Activated CD4-positive, CD25-positive, alpha-beta regulatory T cell treated with anti-CD3 and anti-CD28 coated beads, Interleukin-2, amount 50 U/mL, for 72 hours (primary cell): ENCODE measurements around the gene VPS37C.
A peak's percentile ranks its signal among the peaks of the same experiment; 100 is the strongest.

ENCODE experiments used
- DNase-seq: peaks from one replicate; pipeline ENCODE4 v3.0.0; 2021

Gene VPS37C

DNA sequence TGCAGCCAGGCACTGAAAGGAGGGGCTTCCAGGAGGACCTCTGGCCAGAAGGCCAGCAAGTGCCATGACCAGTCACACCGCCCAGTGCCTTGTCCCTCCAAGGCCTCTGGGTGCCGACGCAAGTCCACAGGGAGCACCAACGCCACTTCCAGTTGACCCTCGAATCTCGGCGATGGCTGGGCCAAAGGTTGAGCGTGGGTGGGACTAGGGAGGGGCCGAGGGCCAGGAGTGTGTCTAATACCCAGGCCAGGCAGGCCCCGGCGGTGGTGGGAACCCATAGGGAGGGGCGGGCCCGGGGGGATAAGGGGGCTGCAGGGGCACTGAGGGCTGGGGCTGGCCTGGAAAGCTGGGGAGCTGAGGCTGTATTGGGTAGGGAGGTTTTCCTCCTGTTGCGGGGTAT is 29.6 kb downstream of the VPS37C start:
- DNase-seq: no peak

- DNase-seq: no peak
Observed at GRCh38 chr11:61131186-61131585, 30.0 kb downstream of the VPS37C start.

DNA sequence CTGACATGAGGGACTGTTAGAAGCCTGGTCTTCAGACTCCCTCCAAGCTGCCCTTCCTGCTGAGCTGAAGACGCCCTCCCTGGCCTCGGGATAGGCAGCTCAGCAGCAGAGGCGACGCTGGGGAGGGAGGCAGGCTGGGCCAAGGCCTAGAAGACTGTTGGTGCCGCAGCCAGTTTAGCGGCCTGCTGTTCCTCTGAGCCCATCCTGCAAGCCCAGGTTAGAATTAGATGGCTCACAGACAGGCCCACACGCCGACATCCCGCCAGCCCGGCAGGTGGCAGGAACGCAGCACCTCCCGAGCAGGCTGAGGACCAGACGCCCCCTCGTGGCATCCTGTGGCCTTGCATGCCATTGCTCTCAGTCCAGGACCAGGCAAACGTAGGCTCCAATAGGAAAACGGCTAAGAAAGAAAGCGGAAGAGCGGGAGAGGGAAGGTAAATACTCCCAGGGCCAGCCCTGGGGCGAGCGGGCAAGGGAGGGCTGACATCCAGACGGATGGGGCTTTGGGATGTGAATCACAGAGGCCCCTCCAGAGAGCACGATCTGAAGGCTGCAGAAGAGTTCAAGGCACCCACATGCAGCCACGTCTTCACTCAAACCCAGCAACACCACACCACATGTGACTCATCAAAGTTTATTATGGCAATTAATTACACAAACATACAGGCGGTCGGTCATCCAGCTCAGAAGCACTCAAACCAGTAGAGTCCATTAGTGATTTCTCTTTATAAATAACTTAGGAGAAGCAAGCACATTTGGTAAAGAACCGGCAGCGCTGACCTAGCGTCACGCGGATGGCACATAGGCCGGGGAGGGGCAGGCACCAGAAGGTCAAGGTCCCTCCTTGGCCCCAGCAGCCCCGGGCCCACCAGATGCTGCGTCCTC is 31.3 kb downstream of the VPS37C start:
- peak; percentile 90 for DNase-seq

DNA sequence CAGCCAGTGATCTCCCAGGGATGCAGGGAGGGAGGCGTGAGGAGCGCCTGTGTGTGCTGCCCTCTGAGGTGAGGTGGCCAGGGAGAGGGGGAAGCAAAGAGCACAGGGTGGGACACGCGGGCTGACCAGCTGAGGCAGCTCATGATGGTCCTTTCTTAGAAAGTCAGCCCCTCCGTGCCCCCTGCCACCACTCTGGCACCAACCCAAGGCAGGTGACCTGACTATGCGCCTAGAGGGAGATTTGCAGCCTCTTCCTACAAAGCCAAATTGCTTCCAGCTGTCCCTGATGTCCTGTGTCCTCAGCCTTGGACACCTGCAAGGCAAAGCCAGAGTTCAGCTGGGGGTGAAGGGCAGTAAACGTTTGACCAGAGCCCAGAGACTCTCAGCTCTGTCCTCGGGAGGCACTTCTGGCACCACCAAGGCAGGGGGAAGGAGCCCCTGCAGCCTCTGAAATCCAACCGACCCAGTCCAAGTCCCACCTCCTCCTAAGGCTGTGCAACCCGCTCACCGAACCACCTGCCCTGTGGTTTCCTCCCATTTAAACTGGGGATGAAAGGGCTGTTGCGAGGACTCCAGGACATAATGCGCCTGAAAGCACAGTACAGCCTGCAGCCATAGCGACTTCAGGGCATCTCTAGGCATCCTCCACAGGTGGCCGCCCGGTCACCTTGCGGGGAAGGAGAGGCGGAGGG is 32.1 kb downstream of the VPS37C start:
- DNase-seq: no peak

GRCh38 chr11:61127991-61128390 is 33.2 kb downstream of the VPS37C start:
- DNase-seq: no peak

- DNase-seq: no peak
Observed at GRCh38 chr11:61126256-61126655, 35.0 kb downstream of the VPS37C start.

- no peak for DNase-seq
Observed at GRCh38 chr11:61125310-61125684, 35.9 kb downstream of the VPS37C start.

- DNase-seq: no peak
Observed at GRCh38 chr11:61124574-61125309, 36.5 kb downstream of the VPS37C start.

DNA sequence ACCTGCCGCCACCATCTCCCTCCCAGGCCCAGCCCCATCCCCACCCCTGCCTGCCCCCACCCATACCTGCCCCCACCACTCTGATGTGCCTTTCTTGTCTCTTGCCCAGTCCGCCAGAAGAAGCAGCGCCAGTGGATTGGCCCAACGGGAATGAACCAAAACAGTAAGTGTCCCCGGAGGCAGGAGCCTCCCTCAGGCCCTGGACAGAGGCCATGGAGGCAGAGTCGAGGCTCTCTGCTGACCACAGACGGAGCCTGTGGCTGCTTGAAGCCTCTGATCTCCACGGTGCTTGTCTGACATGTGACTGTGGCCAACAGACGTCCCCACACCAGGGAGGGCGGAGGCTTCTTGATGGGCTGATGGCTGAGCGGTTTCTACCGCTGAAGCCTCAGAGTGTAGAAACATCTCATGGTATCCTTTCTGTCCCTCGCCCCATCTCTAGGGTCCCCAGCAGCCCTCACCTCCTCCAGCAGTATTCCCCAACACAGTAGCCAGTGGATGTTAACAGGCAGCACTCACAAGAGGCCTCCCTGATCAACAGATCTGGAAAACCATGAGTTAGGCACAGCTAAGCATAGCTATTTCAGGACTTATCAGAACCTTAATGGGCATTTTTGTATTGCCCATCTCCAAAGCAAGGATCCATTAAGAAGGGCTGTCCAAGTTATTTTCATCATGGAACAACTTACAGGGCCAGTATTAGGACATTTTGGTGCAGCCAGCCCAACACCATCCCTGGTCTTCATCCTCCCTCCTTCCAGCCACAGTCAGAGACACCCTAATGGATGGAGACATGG is 37.3 kb downstream of the VPS37C start:
- DNase-seq: no peak

GRCh38 chr11:61122761-61123160 is 38.5 kb downstream of the VPS37C start:
- DNase-seq: no peak

DNA sequence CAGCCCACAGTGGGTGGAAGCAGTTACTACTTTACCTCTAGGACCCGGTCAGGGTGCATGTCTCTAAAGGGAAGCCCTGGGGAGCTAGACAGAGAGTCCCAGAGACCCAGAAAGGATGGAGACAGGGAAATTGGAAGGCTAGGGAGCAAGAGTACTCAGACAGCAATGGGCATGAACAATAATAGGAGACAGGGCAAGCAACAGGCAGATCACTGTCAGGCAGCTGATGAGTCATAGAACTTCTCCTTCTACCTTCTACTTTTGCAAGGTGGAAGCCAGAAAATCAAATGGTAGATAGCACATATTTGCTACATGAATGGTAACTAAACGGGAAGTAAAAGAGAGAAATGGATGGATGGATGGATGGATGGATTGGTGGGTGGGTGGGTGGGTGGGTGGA is 39.3 kb downstream of the VPS37C start:
- DNase-seq: no peak

DNA sequence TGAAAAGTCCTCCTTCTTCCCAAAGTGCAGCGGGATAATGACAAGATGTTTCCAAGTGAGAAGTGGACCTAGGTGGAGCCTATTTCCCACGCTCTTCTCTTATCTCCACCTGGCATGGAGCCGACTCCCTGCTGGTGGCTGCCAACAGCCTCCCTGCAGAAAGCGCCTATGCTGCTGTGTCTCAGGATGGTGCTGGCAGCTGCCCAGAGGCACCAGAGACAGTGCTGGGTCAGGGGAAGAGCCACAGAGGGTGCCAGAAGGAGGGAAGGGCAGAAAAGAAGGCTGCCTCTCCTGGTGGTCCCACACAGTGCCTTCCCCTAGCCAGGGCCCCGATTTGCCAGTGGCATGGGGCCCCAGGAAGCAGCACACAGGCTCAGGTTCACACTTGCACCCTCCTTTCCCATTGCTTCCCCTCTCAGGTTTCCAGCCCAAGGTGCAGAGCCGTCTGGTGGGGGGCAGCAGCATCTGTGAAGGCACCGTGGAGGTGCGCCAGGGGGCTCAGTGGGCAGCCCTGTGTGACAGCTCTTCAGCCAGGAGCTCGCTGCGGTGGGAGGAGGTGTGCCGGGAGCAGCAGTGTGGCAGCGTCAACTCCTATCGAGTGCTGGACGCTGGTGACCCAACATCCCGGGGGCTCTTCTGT is 39.9 kb downstream of the VPS37C start:
- DNase-seq: no peak

- DNase-seq: no peak
Observed at GRCh38 chr11:61120706-61121191, 40.5 kb downstream of the VPS37C start.

- DNase-seq: no peak
Observed at GRCh38 chr11:61120099-61120705, 41.0 kb downstream of the VPS37C start.

DNA sequence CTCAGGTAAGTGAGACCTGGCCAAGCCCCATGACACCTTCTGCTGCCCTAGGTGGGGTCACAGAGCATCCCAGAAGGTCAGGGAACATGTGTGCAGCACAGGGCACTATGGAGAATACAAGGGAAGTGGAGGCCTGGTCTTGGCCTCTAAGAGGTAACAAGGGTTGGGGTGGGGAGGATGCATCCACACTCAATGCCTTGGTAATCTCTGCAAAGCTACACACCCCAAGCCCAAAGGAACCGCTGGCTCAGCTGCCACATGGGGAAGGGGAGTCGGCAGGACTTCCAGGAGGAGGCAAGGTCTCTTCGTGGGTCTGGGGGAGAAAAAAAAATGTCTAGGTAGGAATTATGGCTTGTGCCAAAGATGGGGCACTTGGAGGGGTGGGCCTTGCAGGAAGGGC is 41.7 kb downstream of the VPS37C start:
- DNase-seq: no peak

GRCh38 chr11:61119055-61119454 is 42.2 kb downstream of the VPS37C start:
- no peak for DNase-seq

DNA sequence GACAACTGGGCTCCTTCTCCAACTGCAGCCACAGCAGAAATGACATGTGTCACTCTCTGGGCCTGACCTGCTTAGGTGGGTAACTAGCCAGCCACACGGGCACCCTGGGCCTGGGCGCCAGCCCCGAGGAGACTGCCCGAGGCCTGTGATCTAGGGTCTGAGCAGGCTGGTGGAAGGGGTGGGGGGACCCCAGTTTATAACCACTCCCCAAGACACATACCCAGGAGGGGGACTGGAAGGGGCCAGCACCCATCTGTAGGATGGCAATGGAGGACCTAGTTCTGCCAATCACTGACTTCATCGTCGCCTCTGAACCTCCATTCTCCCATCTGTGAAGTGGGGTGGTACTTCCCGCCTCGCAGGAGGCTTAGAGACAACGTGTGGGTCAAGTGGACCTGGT is 42.8 kb downstream of the VPS37C start:
- no peak for DNase-seq

GRCh38 chr11:61118004-61118403 is 43.2 kb downstream of the VPS37C start:
- no peak for DNase-seq

- DNase-seq: no peak
Observed at GRCh38 chr11:61117168-61117520, 44.1 kb downstream of the VPS37C start.

DNA sequence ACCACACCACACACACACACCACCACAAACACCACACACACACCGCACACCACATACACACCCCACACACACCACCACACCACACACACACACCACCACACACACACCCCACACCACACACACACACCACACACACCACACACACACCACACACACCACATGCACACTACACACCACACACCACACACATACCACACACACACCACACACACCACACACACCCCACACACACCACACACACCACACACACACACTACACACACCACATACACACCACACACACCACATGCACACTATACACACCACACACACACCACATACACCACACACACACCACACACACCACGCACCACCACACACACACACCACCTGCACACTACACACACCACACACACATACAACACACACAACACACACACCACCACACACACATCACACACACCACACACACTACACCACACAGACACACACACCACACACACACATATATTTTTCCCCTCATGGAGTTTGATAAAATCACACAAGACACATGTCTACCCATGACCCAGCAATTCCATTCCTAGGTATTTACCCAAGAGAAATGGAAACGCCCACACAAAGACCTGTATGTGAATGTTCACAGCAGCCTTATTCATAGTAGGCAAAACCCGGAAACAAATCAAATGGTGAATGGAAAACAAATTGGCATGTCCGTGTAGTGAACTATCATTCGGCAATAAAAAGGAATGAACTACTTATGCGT is 44.6 kb downstream of the VPS37C start:
- no peak for DNase-seq
